D721Med (cell line): ENCODE results near the gene HIVEP1.

Source experiments
- DNase-seq: peaks from one replicate; pipeline ENCODE4 v3.0.0; 2011; ENCODE audit warnings: low spot score; ENCODE audit not compliant: insufficient read length
- FAIRE-seq: peaks from 2 replicates; lab custom pipeline; 2011; peaks lifted over from hg19 to GRCh38; lab: Jason Lieb, UNC
- CTCF ChIP-seq: IDR thresholded peaks from 2 replicates; pipeline ENCODE4 v1.5.1; 2012; ENCODE audit warnings: mild to moderate bottlenecking, control low read depth; ENCODE audit not compliant: insufficient read depth; ENCODE audit errors: missing control alignments

Gene HIVEP1

GRCh38 chr6:12034349-12034748 lies 22.2 kb downstream of the HIVEP1 start:
- DNase-seq (no peak), FAIRE-seq (no peak)
- no peak for TF ChIP-seq CTCF

- no peak for DNase-seq
- peak; percentile 22 for TF ChIP-seq CTCF
- FAIRE-seq = no peak
Measured at GRCh38 chr6:12034837-12035236, 22.7 kb downstream of the HIVEP1 start.

- DNase-seq (no peak), FAIRE-seq (no peak)
- TF ChIP-seq CTCF = no peak
Measured at GRCh38 chr6:12036766-12037165, 24.7 kb downstream of the HIVEP1 start.

GRCh38 chr6:12037798-12038197 lies 25.7 kb downstream of the HIVEP1 start:
- TF ChIP-seq CTCF = no peak
- DNase-seq = no peak
- FAIRE-seq = no peak

- FAIRE-seq = no peak
- DNase-seq = no peak
- TF ChIP-seq CTCF = no peak
Measured at GRCh38 chr6:12039540-12040459, 27.7 kb downstream of the HIVEP1 start.

- FAIRE-seq = no peak
- no peak for DNase-seq
- TF ChIP-seq CTCF = no peak
Measured at GRCh38 chr6:12047304-12047703, 35.2 kb downstream of the HIVEP1 start.
